Mesenchymal stem cell (in vitro differentiated cells and primary cell): ENCODE measurements around the gene JAKMIP2.

Experiments used
- DNase-seq: peaks from one replicate; pipeline ENCODE4 v3.0.0-alpha.2; 2013
- H2AFZ ChIP-seq: one replicate; pipeline ENCODE4 v1.6.1; 2013; ENCODE audit warnings: low read depth, mild to moderate bottlenecking, control low read depth, inconsistent platforms, low read length, moderate library complexity
- H2AK5ac ChIP-seq: 2 replicates; pipeline ENCODE4 v1.6.1; 2013; ENCODE audit warnings: low read length, moderate library complexity, mild to moderate bottlenecking, inconsistent platforms; ENCODE audit not compliant: severe bottlenecking
- H2BK120ac ChIP-seq: one replicate; pipeline ENCODE4 v1.6.1; 2013; ENCODE audit warnings: low read depth, mild to moderate bottlenecking, inconsistent platforms, low read length, moderate library complexity
- H2BK12ac ChIP-seq, 2 experiments: one replicate each; pipeline ENCODE4 v1.6.1; 2013; ENCODE audit warnings: inconsistent platforms in 2 of 2, low read length in 2 of 2, mild to moderate bottlenecking in 2 of 2, moderate library complexity in 2 of 2, control low read depth in 1 of 2
- H2BK15ac ChIP-seq: one replicate; pipeline ENCODE4 v1.6.1; 2013; ENCODE audit warnings: mild to moderate bottlenecking, low read depth, inconsistent platforms; ENCODE audit not compliant: poor library complexity, severe bottlenecking
- H2BK5ac ChIP-seq: 2 replicates; pipeline ENCODE4 v1.6.1; 2013; ENCODE audit warnings: low read depth, mild to moderate bottlenecking, low read length, control low read depth, inconsistent platforms; ENCODE audit not compliant: poor library complexity, severe bottlenecking
- H3K14ac ChIP-seq, 2 experiments: one replicate each; pipeline ENCODE4 v1.6.1; 2013; ENCODE audit warnings: inconsistent platforms in 2 of 2, low read length in 2 of 2, control low read depth in 1 of 2, mild to moderate bottlenecking in 1 of 2, moderate library complexity in 1 of 2
- H3K18ac ChIP-seq, 2 experiments: one replicate each; pipeline ENCODE4 v1.6.1; 2013; ENCODE audit warnings: inconsistent platforms in 2 of 2, low read length in 2 of 2, control low read depth in 1 of 2, low read depth in 1 of 2, mild to moderate bottlenecking in 1 of 2
- H3K23ac ChIP-seq, 2 experiments: one replicate each; pipeline ENCODE4 v1.6.1; 2013; ENCODE audit warnings: inconsistent platforms in 2 of 2, low read length in 2 of 2, mild to moderate bottlenecking in 2 of 2, moderate library complexity in 2 of 2, control low read depth in 1 of 2
- H3K27ac ChIP-seq: 2 replicates; pipeline ENCODE4 v1.5.1; 2013; ENCODE audit warnings: mild to moderate bottlenecking, moderate library complexity, low read length, control low read depth, inconsistent platforms; ENCODE audit not compliant: poor library complexity, severe bottlenecking
- H3K27me3 ChIP-seq, 2 experiments: 2 replicates each; pipeline versions ENCODE4 v1.6.1 to v1.7.0; 2013; ENCODE audit warnings: low read length in 2 of 2, mild to moderate bottlenecking in 2 of 2, moderate library complexity in 2 of 2, control low read depth in 1 of 2, inconsistent platforms in 1 of 2; ENCODE audit not compliant: control insufficient read depth in 1 of 2, insufficient read depth in 1 of 2
- H3K36me3 ChIP-seq, 2 experiments: 2 replicates each; pipeline versions ENCODE4 v1.6.1 to v1.7.0; 2013; ENCODE audit warnings: low read length in 2 of 2, control low read depth in 1 of 2, inconsistent platforms in 1 of 2, low read depth in 1 of 2, mild to moderate bottlenecking in 1 of 2; ENCODE audit not compliant: insufficient read depth in 2 of 2, control insufficient read depth in 1 of 2
- H3K4ac ChIP-seq, 2 experiments: one replicate each; pipeline ENCODE4 v1.6.1; 2013; ENCODE audit warnings: inconsistent platforms in 2 of 2, low read length in 2 of 2, mild to moderate bottlenecking in 2 of 2, moderate library complexity in 2 of 2, control low read depth in 1 of 2, low read depth in 1 of 2
- H3K4me1 ChIP-seq: 2 replicates; pipeline ENCODE4 v1.6.1; 2013; ENCODE audit warnings: low read depth, low read length, control low read depth; ENCODE audit not compliant: control insufficient read depth, insufficient read depth
- H3K4me2 ChIP-seq: 2 replicates; pipeline ENCODE4 v1.6.1; 2013; ENCODE audit warnings: low read length, mild to moderate bottlenecking, inconsistent platforms; ENCODE audit not compliant: poor library complexity, severe bottlenecking
- H3K4me3 ChIP-seq, 2 experiments: 2 replicates each; pipeline versions ENCODE4 v1.5.1 to v1.7.0; 2013; ENCODE audit warnings: low read length in 2 of 2, mild to moderate bottlenecking in 2 of 2, control low read depth in 1 of 2, low read depth in 1 of 2; ENCODE audit not compliant: insufficient read depth in 1 of 2
- H3K79me1 ChIP-seq: replicated peaks from 2 replicates; pipeline ENCODE4 v1.6.1; 2013; ENCODE audit warnings: mild to moderate bottlenecking, control low read depth, low read length, inconsistent platforms; ENCODE audit not compliant: poor library complexity, severe bottlenecking
- H3K9ac ChIP-seq: 2 replicates; pipeline ENCODE4 v1.7.0; 2013; ENCODE audit warnings: mild to moderate bottlenecking, low read length, moderate library complexity
- H3K9me3 ChIP-seq: 2 replicates; pipeline ENCODE4 v1.7.0; 2013; ENCODE audit warnings: mild to moderate bottlenecking, low read length; ENCODE audit not compliant: control insufficient read depth
- H4K8ac ChIP-seq: one replicate; pipeline ENCODE4 v1.6.1; 2013; ENCODE audit warnings: inconsistent platforms, mild to moderate bottlenecking, low read length, moderate library complexity
- H4K91ac ChIP-seq: one replicate; pipeline ENCODE4 v1.6.1; 2013; ENCODE audit warnings: mild to moderate bottlenecking, low read length, inconsistent platforms
- WGBS: methylation state at CpG from one replicate; pipeline ENCODE4 v1.1.7; 2013; ENCODE audit warnings: mixed read lengths; 5-methylcytosine and 5-hydroxymethylcytosine counted together

Gene JAKMIP2

GRCh38 chr5:147688656-147689356 lies 93.7 kb downstream of the JAKMIP2 start:
- no peak overlapping the region for H3K23ac ChIP-seq
- H2BK120ac ChIP-seq: no peak overlapping the region
- H2BK15ac ChIP-seq: no peak overlapping the region
- H3K4me1 ChIP-seq: no peaks in the 10 kb centered on the region
- no peak overlapping the region for H3K4me2 ChIP-seq
- no peak for DNase-seq
- no peak overlapping the region for H3K14ac ChIP-seq
- H2AFZ ChIP-seq: no peak overlapping the region
- no peaks in the 10 kb centered on the region for H3K9me3 ChIP-seq
- no peak overlapping the region for H2AK5ac ChIP-seq
- H3K36me3 ChIP-seq: no peaks in the 10 kb centered on the region
- H3K9ac ChIP-seq: no peak overlapping the region
- H3K27me3 ChIP-seq: no peaks in the 10 kb centered on the region
- no peak overlapping the region for H3K4me3 ChIP-seq
- no peak overlapping the region for H3K18ac ChIP-seq
- H3K4ac ChIP-seq: no peak overlapping the region
- no peak overlapping the region for H2BK5ac ChIP-seq
- H3K79me1 ChIP-seq: no peaks in the 10 kb centered on the region
- no peak overlapping the region for H4K8ac ChIP-seq
- H4K91ac ChIP-seq: no peak overlapping the region
- no peak overlapping the region for H3K27ac ChIP-seq
- 77% methylated on average over 6 of the region's 8 CpGs for WGBS
- H2BK12ac ChIP-seq: no peak overlapping the region

- Histone ChIP-seq H3K9ac (no peak overlapping the region), H4K8ac (no peak overlapping the region), H3K9me3 (no peaks in the 10 kb centered on the region), H3K36me3 (no peaks in the 10 kb centered on the region), H2BK5ac (no peak overlapping the region), H3K4me2 (no peak overlapping the region), H2BK120ac (no peak overlapping the region), H2BK12ac (no peak overlapping the region), H3K27ac (no peak overlapping the region), H3K23ac (no peak overlapping the region), H3K27me3 (peaks cover 0 to 2% of the 10 kb centered on the region in 2 experiments), H3K4me1 (no peaks in the 10 kb centered on the region), H3K4me3 (no peak overlapping the region), H3K79me1 (no peaks in the 10 kb centered on the region), H3K14ac (no peak overlapping the region), H2AFZ (no peak overlapping the region), H3K18ac (no peak overlapping the region), H2AK5ac (no peak overlapping the region), H2BK15ac (no peak overlapping the region), H3K4ac (no peak overlapping the region), H4K91ac (no peak overlapping the region)
- WGBS: 32% methylated on average over 1 of the region's 2 CpGs
- no peak for DNase-seq
These were observed 95.4 kb downstream of the JAKMIP2 start for GRCh38 chr5:147687118-147687517.

- Histone ChIP-seq H2BK15ac (no peak overlapping the region), H4K91ac (no peak overlapping the region), H3K18ac (no peak overlapping the region), H3K23ac (no peak overlapping the region), H2BK12ac (no peak overlapping the region), H3K27me3 (peaks cover 0 to 3% of the 10 kb centered on the region in 2 experiments), H2BK5ac (no peak overlapping the region), H3K4me2 (no peak overlapping the region), H3K4me1 (no peaks in the 10 kb centered on the region), H3K9me3 (no peaks in the 10 kb centered on the region), H3K14ac (no peak overlapping the region), H3K79me1 (no peaks in the 10 kb centered on the region), H3K4ac (no peak overlapping the region), H3K27ac (no peak overlapping the region), H3K4me3 (no peak overlapping the region), H3K9ac (no peak overlapping the region), H2AFZ (no peak overlapping the region), H2BK120ac (no peak overlapping the region), H3K36me3 (no peaks in the 10 kb centered on the region), H4K8ac (no peak overlapping the region), H2AK5ac (no peak overlapping the region)
- no peak for DNase-seq
- WGBS: 89% methylated on average over 1 of the region's 2 CpGs
These were observed 96.1 kb downstream of the JAKMIP2 start for GRCh38 chr5:147686421-147686820.

GRCh38 chr5:147685993-147686392 lies 96.5 kb downstream of the JAKMIP2 start:
- Histone ChIP-seq H2BK12ac (no peak overlapping the region), H4K8ac (no peak overlapping the region), H3K18ac (no peak overlapping the region), H3K4me1 (no peaks in the 10 kb centered on the region), H3K9me3 (no peaks in the 10 kb centered on the region), H3K23ac (no peak overlapping the region), H3K14ac (no peak overlapping the region), H3K4ac (no peak overlapping the region), H4K91ac (no peak overlapping the region), H3K36me3 (no peaks in the 10 kb centered on the region), H3K9ac (no peak overlapping the region), H3K4me3 (no peak overlapping the region), H2BK15ac (no peak overlapping the region), H3K27ac (no peak overlapping the region), H2BK120ac (no peak overlapping the region), H3K79me1 (no peaks in the 10 kb centered on the region), H2BK5ac (no peak overlapping the region), H2AFZ (no peak overlapping the region), H2AK5ac (no peak overlapping the region), H3K4me2 (no peak overlapping the region), H3K27me3 (peaks cover 0 to 3% of the 10 kb centered on the region in 2 experiments)
- 68% methylated on average over 3 of the region's 3 CpGs for WGBS
- peak; percentile 4 for DNase-seq
